Neuronal stem cell (in vitro differentiated cells): ENCODE data around the gene LINC00237.

ENCODE experiments used
- DNase-seq: peaks from one replicate; pipeline ENCODE4 v3.0.0-alpha.2; 2013; ENCODE audit warnings: low spot score
- H2AFZ ChIP-seq: one replicate; pipeline ENCODE4 v1.6.1; 2013; ENCODE audit warnings: mild to moderate bottlenecking, low read length, inconsistent platforms
- H2AK5ac ChIP-seq: 2 replicates; pipeline ENCODE4 v1.6.1; 2013; ENCODE audit warnings: low read depth, mild to moderate bottlenecking, inconsistent platforms, low read length, moderate library complexity, mixed read lengths
- H2BK120ac ChIP-seq: 2 replicates; pipeline ENCODE4 v1.6.1; 2013; ENCODE audit warnings: low read depth, mild to moderate bottlenecking, inconsistent platforms, low read length, moderate library complexity, mixed read lengths
- H2BK12ac ChIP-seq: one replicate; pipeline ENCODE4 v1.6.1; 2013; ENCODE audit warnings: low read length, inconsistent platforms
- H2BK15ac ChIP-seq: 2 replicates; pipeline ENCODE4 v1.6.1; 2013; ENCODE audit warnings: mild to moderate bottlenecking, low read length, inconsistent platforms, mixed read lengths
- H2BK5ac ChIP-seq: one replicate; pipeline ENCODE4 v1.6.1; 2013; ENCODE audit warnings: inconsistent platforms, mild to moderate bottlenecking, low read length, moderate library complexity
- H3K14ac ChIP-seq: one replicate; pipeline ENCODE4 v1.6.1; 2013; ENCODE audit warnings: low read length, inconsistent platforms
- H3K18ac ChIP-seq: 2 replicates; pipeline ENCODE4 v1.6.1; 2013; ENCODE audit warnings: low read length, inconsistent platforms
- H3K23ac ChIP-seq: 2 replicates; pipeline ENCODE4 v1.6.1; 2013; ENCODE audit warnings: low read depth, mild to moderate bottlenecking, mixed read lengths, low read length, inconsistent platforms; ENCODE audit not compliant: poor library complexity
- H3K27ac ChIP-seq: replicated peaks from 3 replicates; pipeline ENCODE4 v1.5.1; 2013; ENCODE audit warnings: low read length, inconsistent platforms
- H3K27me3 ChIP-seq, 3 experiments: 2 replicates each; pipeline ENCODE4 v1.6.1; 2013; ENCODE audit warnings: low read length in 3 of 3, mild to moderate bottlenecking in 2 of 3, inconsistent platforms in 1 of 3, low read depth in 1 of 3, mixed read lengths in 1 of 3, moderate library complexity in 1 of 3; ENCODE audit not compliant: control insufficient read depth in 3 of 3, insufficient read depth in 3 of 3
- H3K36me3 ChIP-seq, 2 donors: replicated peaks in 1 of 2; 2 replicates each; pipeline ENCODE4 v1.6.1; 2013; ENCODE audit warnings: low read length in 2 of 2; ENCODE audit not compliant: control insufficient read depth in 2 of 2, insufficient read depth in 2 of 2
- H3K4ac ChIP-seq: 2 replicates; pipeline ENCODE4 v1.6.1; 2013; ENCODE audit warnings: inconsistent platforms, mild to moderate bottlenecking, low read length, moderate library complexity
- H3K4me1 ChIP-seq, 2 donors: 1 replicate in 1 of 2; 2 replicates in 1 of 2; pipeline ENCODE4 v1.6.1; 2013; ENCODE audit warnings: low read length in 2 of 2, low read depth in 1 of 2; ENCODE audit not compliant: control insufficient read depth in 2 of 2, insufficient read depth in 1 of 2
- H3K4me2 ChIP-seq: one replicate; pipeline ENCODE4 v1.6.1; 2013; ENCODE audit warnings: mild to moderate bottlenecking, low read length, inconsistent platforms; ENCODE audit not compliant: insufficient read depth, poor library complexity, severe bottlenecking
- H3K4me3 ChIP-seq, 2 donors: 2 replicates each; pipeline ENCODE4 v1.5.1; 2013; ENCODE audit warnings: low read length in 2 of 2, mild to moderate bottlenecking in 2 of 2, inconsistent platforms in 1 of 2, moderate library complexity in 1 of 2
- H3K79me1 ChIP-seq: one replicate; pipeline ENCODE4 v1.6.1; 2013; ENCODE audit warnings: low read depth, mild to moderate bottlenecking, inconsistent platforms, low read length, moderate library complexity
- H3K9ac ChIP-seq: one replicate; pipeline ENCODE4 v1.6.1; 2013; ENCODE audit warnings: mild to moderate bottlenecking, low read depth, low read length, inconsistent platforms; ENCODE audit not compliant: poor library complexity
- H3K9me3 ChIP-seq, 2 donors: replicated peaks in 1 of 2; 2 replicates each; pipeline versions ENCODE3 to v1.6.1; 2013; ENCODE audit warnings: low read length in 2 of 2, mild to moderate bottlenecking in 2 of 2, inconsistent platforms in 1 of 2, low read depth in 1 of 2, mixed read lengths in 1 of 2, moderate library complexity in 1 of 2; ENCODE audit not compliant: control insufficient read depth in 2 of 2, insufficient read depth in 1 of 2
- H4K8ac ChIP-seq: one replicate; pipeline ENCODE4 v1.6.1; 2013; ENCODE audit warnings: low read depth, mild to moderate bottlenecking, inconsistent platforms, low read length, moderate library complexity
- H4K91ac ChIP-seq: one replicate; pipeline ENCODE4 v1.6.1; 2013; ENCODE audit warnings: low read length, low read depth, mild to moderate bottlenecking, inconsistent platforms; ENCODE audit not compliant: poor library complexity
- WGBS, 2 donors: extraction: QIAGEN DNeasy Blood & Tissue Kit; methylation state at CpG; one replicate each; pipeline ENCODE4 v1.1.7; 2013; ENCODE audit warnings: missing lambda C conversion rate in 2 of 2, mixed read lengths in 1 of 2; ENCODE audit not compliant: insufficient read length in 2 of 2, insufficient replicate concordance in 1 of 2; ENCODE audit errors: extremely low coverage in 2 of 2; 5-methylcytosine and 5-hydroxymethylcytosine counted together

Gene LINC00237

GRCh38 chr20:21143194-21143890 lies 37.2 kb upstream of the LINC00237 start:
- Histone ChIP-seq H3K79me1 (no peaks in the 10 kb centered on the region), H3K4ac (no peak overlapping the region), H3K23ac (no peak overlapping the region), H2BK120ac (no peak overlapping the region), H2AFZ (no peak overlapping the region), H3K4me1 (peaks cover 0 to 3% of the 10 kb centered on the region in 2 donors), H2BK12ac (no peak overlapping the region), H4K91ac (no peak overlapping the region), H4K8ac (no peak overlapping the region), H3K9me3 (no peaks in the 10 kb centered on the region), H3K9ac (no peak overlapping the region), H2BK15ac (no peak overlapping the region), H3K14ac (no peak overlapping the region), H3K27ac (no peak overlapping the region), H2BK5ac (no peak overlapping the region), H3K27me3 (no peaks in the 10 kb centered on the region), H2AK5ac (no peak overlapping the region), H3K36me3 (peaks cover 0 to 3% of the 10 kb centered on the region in 2 donors), H3K4me3 (no peak overlapping the region), H3K4me2 (no peak overlapping the region), H3K18ac (no peak overlapping the region)
- WGBS, 2 donors, result no CpG with 5 or more reads among the region's 7 CpGs
- no peak for DNase-seq

- Histone ChIP-seq H2BK120ac (no peak overlapping the region), H3K23ac (no peak overlapping the region), H3K4me2 (no peak overlapping the region), H3K27ac (no peak overlapping the region), H3K4me3 (no peak overlapping the region), H3K14ac (no peak overlapping the region), H2BK15ac (no peak overlapping the region), H3K36me3 (peaks cover 1 to 3% of the 10 kb centered on the region in 2 donors), H4K91ac (no peak overlapping the region), H4K8ac (no peak overlapping the region), H2BK5ac (no peak overlapping the region), H3K9ac (no peak overlapping the region), H3K27me3 (no peaks in the 10 kb centered on the region), H3K4ac (no peak overlapping the region), H3K4me1 (no peaks in the 10 kb centered on the region), H2AFZ (no peak overlapping the region), H3K9me3 (no peaks in the 10 kb centered on the region), H2BK12ac (no peak overlapping the region), H3K79me1 (no peaks in the 10 kb centered on the region), H3K18ac (no peak overlapping the region), H2AK5ac (no peak overlapping the region)
- DNase-seq, result no peak
- 100% methylated on average over 2 to 4 of the region's 5 CpGs for WGBS, 2 donors
These were observed 35.7 kb upstream of the LINC00237 start for GRCh38 chr20:21141825-21142224.

GRCh38 chr20:21139881-21140566 lies 33.9 kb upstream of the LINC00237 start:
- no peak overlapping the region for H3K9ac ChIP-seq
- H3K36me3 ChIP-seq, result peaks cover 1 to 3% of the 10 kb centered on the region in 2 donors
- H3K27ac ChIP-seq, result no peak overlapping the region
- H3K23ac ChIP-seq, result no peak overlapping the region
- no peak overlapping the region for H3K4me3 ChIP-seq
- H3K14ac ChIP-seq, result no peak overlapping the region
- H2BK120ac ChIP-seq, result no peak overlapping the region
- H2AK5ac ChIP-seq, result no peak overlapping the region
- no peaks in the 10 kb centered on the region for H3K27me3 ChIP-seq
- H4K8ac ChIP-seq, result no peak overlapping the region
- H2BK15ac ChIP-seq, result no peak overlapping the region
- no peak overlapping the region for H3K18ac ChIP-seq
- no peak overlapping the region for H3K4ac ChIP-seq
- no peaks in the 10 kb centered on the region for H3K79me1 ChIP-seq
- no peak overlapping the region for H3K4me2 ChIP-seq
- DNase-seq, result no peak
- H2BK12ac ChIP-seq, result no peak overlapping the region
- H3K9me3 ChIP-seq, result no peaks in the 10 kb centered on the region
- no peak overlapping the region for H2AFZ ChIP-seq
- H4K91ac ChIP-seq, result no peak overlapping the region
- no peaks in the 10 kb centered on the region for H3K4me1 ChIP-seq
- whole genome bisulfite sequencing, 2 donors, result no CpG with 5 or more reads among the region's 3 CpGs
- no peak overlapping the region for H2BK5ac ChIP-seq

- Histone ChIP-seq H3K9me3 (no peaks in the 10 kb centered on the region), H4K8ac (no peak overlapping the region), H3K4me2 (no peak overlapping the region), H2BK5ac (no peak overlapping the region), H3K79me1 (no peaks in the 10 kb centered on the region), H2BK120ac (no peak overlapping the region), H3K4ac (no peak overlapping the region), H3K27me3 (no peaks in the 10 kb centered on the region), H3K9ac (no peak overlapping the region), H4K91ac (no peak overlapping the region), H2AK5ac (no peak overlapping the region), H2BK15ac (no peak overlapping the region), H3K18ac (no peak overlapping the region), H3K36me3 (peaks cover 1 to 3% of the 10 kb centered on the region in 2 donors), H3K23ac (no peak overlapping the region), H2AFZ (no peak overlapping the region), H3K4me1 (no peaks in the 10 kb centered on the region), H2BK12ac (no peak overlapping the region), H3K4me3 (no peak overlapping the region), H3K14ac (no peak overlapping the region), H3K27ac (no peak overlapping the region)
- WGBS, 2 donors, result no CpG with 5 or more reads among the region's 1 CpG
- no peak for DNase-seq
These were observed 30.9 kb upstream of the LINC00237 start for GRCh38 chr20:21137078-21137477.
